Measurements from ENCODE around the gene DEPDC7. TPM values are rescaled to one million over a fixed set of nuclear protein-coding genes. Genes with fewer than 3 reads are reported as not detected.

Gene DEPDC7
- total RNA-seq, 2 donors from 2014 or later, result 2.6 to 8.9 TPM

- Histone ChIP-seq H3K9me3 (no peaks in the 10 kb centered on the region), H3K4me3 (no peak overlapping the region), H3K4me1 (replicated peaks) (no peaks in the 10 kb centered on the region), H3K27ac (no peak overlapping the region), H3K27me3 (replicated peaks; ENCODE audit: insufficient read depth) (no peaks in the 10 kb centered on the region), H3K36me3 (no peaks in the 10 kb centered on the region)
- no peak for DNase-seq (ENCODE audit: low spot score)
- intact Hi-C loops (cut with DNase I), result no loop called here
- TF ChIP-seq, protein P1, sequence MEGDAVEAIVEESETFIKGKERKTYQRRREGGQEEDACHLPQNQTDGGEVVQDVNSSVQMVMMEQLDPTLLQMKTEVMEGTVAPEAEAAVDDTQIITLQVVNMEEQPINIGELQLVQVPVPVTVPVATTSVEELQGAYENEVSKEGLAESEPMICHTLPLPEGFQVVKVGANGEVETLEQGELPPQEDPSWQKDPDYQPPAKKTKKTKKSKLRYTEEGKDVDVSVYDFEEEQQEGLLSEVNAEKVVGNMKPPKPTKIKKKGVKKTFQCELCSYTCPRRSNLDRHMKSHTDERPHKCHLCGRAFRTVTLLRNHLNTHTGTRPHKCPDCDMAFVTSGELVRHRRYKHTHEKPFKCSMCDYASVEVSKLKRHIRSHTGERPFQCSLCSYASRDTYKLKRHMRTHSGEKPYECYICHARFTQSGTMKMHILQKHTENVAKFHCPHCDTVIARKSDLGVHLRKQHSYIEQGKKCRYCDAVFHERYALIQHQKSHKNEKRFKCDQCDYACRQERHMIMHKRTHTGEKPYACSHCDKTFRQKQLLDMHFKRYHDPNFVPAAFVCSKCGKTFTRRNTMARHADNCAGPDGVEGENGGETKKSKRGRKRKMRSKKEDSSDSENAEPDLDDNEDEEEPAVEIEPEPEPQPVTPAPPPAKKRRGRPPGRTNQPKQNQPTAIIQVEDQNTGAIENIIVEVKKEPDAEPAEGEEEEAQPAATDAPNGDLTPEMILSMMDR (IDR thresholded peaks at IDR 0.05), result no peak
- no peak for TF ChIP-seq POLR2AphosphoS5 (IDR thresholded peaks at IDR 0.05)
- no peak for TF ChIP-seq POLR2A (IDR thresholded peaks at IDR 0.05)
These were observed 23.8 kb upstream of the DEPDC7 start for GRCh38 chr11:32991898-32992297.

- Histone ChIP-seq H3K27me3 (replicated peaks; ENCODE audit: insufficient read depth) (no peaks in the 10 kb centered on the region), H3K9me3 (no peaks in the 10 kb centered on the region), H3K36me3 (no peaks in the 10 kb centered on the region), H3K4me1 (replicated peaks) (no peaks in the 10 kb centered on the region), H3K27ac (no peak overlapping the region), H3K4me3 (no peak overlapping the region)
- DNase-seq (ENCODE audit: low spot score), result no peak
- intact Hi-C loops (cut with DNase I), result no loop called here
- no peak for TF ChIP-seq POLR2A (IDR thresholded peaks at IDR 0.05)
- TF ChIP-seq POLR2AphosphoS5 (IDR thresholded peaks at IDR 0.05), result no peak
These were observed 15.5 kb upstream of the DEPDC7 start for GRCh38 chr11:33000181-33000580.

GRCh38 chr11:33001281-33001680 lies 14.4 kb upstream of the DEPDC7 start:
- no peaks in the 10 kb centered on the region for H3K4me1 ChIP-seq (replicated peaks)
- H3K9me3 ChIP-seq, result no peaks in the 10 kb centered on the region
- H3K27me3 ChIP-seq (replicated peaks; ENCODE audit: insufficient read depth), result no peaks in the 10 kb centered on the region
- no peak overlapping the region for H3K27ac ChIP-seq
- TF ChIP-seq POLR2A (IDR thresholded peaks at IDR 0.05), result no peak
- TF ChIP-seq, protein P1 (IDR thresholded peaks at IDR 0.05), result no peak
- TF ChIP-seq POLR2AphosphoS5 (IDR thresholded peaks at IDR 0.05), result no peak
- no peak overlapping the region for H3K4me3 ChIP-seq
- DNase-seq (ENCODE audit: low spot score), result no peak
- intact Hi-C loops (cut with DNase I), result no loop called here
- WGBS, result 81% methylated on average over 6 of the region's 6 CpGs
- no peaks in the 10 kb centered on the region for H3K36me3 ChIP-seq

DNA sequence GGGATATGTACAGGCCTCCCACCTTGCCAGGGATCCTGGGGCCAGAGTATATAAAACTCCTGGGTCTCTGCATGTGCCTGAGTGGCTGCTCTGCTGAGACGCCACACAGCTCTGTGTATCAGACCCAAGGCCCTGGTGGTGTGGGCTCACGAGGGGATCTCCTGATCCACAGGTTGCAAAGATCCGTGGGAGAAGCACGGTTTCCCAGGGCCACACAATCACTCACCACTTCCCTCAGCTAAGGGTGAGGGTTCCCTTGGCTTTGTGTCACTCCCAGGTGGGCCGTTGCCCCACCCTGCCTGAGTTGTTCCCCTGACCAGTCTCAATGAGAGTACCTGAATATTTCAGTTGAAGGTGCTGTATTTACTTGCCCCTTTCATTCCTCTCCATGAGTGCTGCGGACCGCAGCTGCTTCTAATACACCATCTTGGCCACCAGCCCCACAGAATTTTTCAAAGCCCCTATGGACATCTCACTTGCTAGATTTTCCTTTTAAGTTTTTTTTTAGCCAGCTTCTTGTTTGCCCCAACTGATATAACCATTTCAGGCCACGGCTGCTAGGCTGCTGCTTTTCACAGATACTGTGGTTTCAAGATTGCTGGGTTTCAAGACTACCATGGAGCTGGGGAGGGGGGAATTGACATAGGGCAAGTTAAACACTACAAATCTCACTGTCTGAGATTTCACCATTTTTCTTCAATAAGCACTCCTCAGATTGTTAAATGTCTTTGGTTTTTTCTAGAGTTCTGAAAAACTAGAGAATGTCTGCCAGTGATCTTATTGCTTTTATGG lies 13.7 kb upstream of the DEPDC7 start:
- WGBS, result 83% methylated on average over 8 of the region's 8 CpGs
- intact Hi-C loops (cut with DNase I), result no loop called here
- no peak for TF ChIP-seq POLR2A (IDR thresholded peaks at IDR 0.05)
- TF ChIP-seq, protein P1 (IDR thresholded peaks at IDR 0.05), result no peak
- no peak for TF ChIP-seq POLR2AphosphoS5 (IDR thresholded peaks at IDR 0.05)

DNA sequence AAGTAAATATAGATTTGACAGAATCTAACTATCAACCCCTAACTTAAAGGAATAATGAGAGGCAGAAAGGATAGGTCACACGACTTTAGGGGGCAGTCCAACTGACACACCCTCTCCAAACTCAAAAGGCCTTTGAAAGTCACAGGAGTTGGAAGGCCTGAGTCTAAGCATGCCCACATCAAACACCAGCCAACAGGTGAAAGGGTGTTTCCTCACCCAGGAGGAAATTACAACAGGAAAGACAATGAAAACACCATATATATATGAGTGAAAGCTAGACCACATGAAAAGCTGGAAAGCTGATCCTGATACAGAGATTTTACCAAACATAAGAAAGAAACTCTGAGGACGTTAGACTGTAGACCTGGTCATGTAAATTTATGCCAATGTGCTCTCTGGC lies 10.5 kb upstream of the DEPDC7 start:
- TF ChIP-seq POLR2A (IDR thresholded peaks at IDR 0.05), result no peak
- TF ChIP-seq, protein P1 (IDR thresholded peaks at IDR 0.05), result no peak
- TF ChIP-seq POLR2AphosphoS5 (IDR thresholded peaks at IDR 0.05), result no peak
- H3K27me3 ChIP-seq (replicated peaks; ENCODE audit: insufficient read depth), result no peaks in the 10 kb centered on the region
- no peak overlapping the region for H3K4me3 ChIP-seq
- no peaks in the 10 kb centered on the region for H3K4me1 ChIP-seq (replicated peaks)
- H3K36me3 ChIP-seq, result no peaks in the 10 kb centered on the region
- H3K9me3 ChIP-seq, result no peaks in the 10 kb centered on the region
- H3K27ac ChIP-seq, result no peak overlapping the region
- 32% methylated on average over 2 of the region's 2 CpGs for WGBS
- DNase-seq (ENCODE audit: low spot score), result no peak
- intact Hi-C loops (cut with DNase I), result no loop called here

More for the DNA sequence above, 13.7 kb upstream of the DEPDC7 start:
- Histone ChIP-seq H3K27me3 (replicated peaks; ENCODE audit: insufficient read depth) (no peaks in the 10 kb centered on the region), H3K4me3 (no peak overlapping the region), H3K36me3 (no peaks in the 10 kb centered on the region), H3K27ac (no peak overlapping the region), H3K9me3 (no peaks in the 10 kb centered on the region), H3K4me1 (replicated peaks) (no peaks in the 10 kb centered on the region)
- DNase-seq (ENCODE audit: low spot score), result no peak

All from prostate gland (tissue), 2 donors.